ENCODE data around the gene DSCAM. TPM values are rescaled to one million over a fixed set of nuclear protein-coding genes. Genes with fewer than 3 reads are reported as not detected.

The DSCAM gene
- total and polyA plus RNA-seq, 2 experiments from 2014 or later = 0.23 to 0.42 TPM

DNA sequence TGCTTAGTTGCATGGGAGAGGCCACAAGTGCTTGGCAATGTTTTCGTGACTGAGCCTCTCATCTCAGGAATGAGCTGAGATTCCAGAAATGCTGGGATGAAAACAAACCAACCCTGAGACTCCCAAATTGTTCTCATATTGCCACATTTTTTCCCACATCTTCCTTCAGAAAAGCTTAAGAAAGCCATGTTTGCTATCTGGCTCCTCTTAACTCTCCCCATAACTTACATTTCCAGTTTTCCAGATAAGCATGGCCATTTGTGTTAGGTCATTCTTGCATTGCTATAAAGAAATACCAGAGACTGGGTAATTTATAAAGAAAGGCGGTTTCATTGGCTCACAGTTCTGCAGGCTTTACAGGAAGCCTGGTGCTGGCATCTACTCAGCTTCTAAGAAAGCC, 17.2 kb downstream of the DSCAM start:
- no peaks in the 10 kb centered on the region for H3K27me3 ChIP-seq
- no peaks in the 10 kb centered on the region for H3K4me1 ChIP-seq (ENCODE audit: low read depth)
- no peaks in the 10 kb centered on the region for H3K9me3 ChIP-seq (ENCODE audit: low read depth)
- no peak overlapping the region for H3K27ac ChIP-seq
- no peaks in the 10 kb centered on the region for H3K36me3 ChIP-seq
- TF ChIP-seq, protein P1, sequence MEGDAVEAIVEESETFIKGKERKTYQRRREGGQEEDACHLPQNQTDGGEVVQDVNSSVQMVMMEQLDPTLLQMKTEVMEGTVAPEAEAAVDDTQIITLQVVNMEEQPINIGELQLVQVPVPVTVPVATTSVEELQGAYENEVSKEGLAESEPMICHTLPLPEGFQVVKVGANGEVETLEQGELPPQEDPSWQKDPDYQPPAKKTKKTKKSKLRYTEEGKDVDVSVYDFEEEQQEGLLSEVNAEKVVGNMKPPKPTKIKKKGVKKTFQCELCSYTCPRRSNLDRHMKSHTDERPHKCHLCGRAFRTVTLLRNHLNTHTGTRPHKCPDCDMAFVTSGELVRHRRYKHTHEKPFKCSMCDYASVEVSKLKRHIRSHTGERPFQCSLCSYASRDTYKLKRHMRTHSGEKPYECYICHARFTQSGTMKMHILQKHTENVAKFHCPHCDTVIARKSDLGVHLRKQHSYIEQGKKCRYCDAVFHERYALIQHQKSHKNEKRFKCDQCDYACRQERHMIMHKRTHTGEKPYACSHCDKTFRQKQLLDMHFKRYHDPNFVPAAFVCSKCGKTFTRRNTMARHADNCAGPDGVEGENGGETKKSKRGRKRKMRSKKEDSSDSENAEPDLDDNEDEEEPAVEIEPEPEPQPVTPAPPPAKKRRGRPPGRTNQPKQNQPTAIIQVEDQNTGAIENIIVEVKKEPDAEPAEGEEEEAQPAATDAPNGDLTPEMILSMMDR (IDR thresholded peaks at IDR 0.05; ENCODE audit: low read depth, low read length) = no peak
- H3K4me3 ChIP-seq = no peak overlapping the region
- no peak for DNase-seq (ENCODE audit: low read depth in 1 of 2, low spot score in 1 of 2)

DNA sequence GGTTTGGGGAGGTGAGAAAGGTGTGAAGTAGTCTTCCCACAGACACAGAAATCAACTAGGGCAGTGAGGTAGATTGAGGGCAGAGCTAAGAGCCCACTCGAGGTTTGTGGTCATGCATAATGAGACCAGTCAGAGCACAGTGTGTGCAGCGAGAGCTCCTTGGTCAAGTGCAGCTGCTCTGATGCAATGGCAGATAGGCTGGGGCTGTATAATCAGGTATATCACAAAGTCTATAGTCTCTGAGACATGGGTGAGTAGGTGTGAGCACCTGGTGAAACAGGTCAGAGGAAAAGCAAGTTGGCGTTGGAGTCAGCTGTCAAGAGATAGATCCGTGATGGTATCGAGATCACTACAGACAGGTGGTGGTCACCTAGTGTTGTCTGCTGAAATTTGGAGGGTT, 17.6 kb downstream of the DSCAM start:
- no peak for DNase-seq (ENCODE audit: low read depth in 1 of 2, low spot score in 1 of 2)
- no peaks in the 10 kb centered on the region for H3K27me3 ChIP-seq

DNA sequence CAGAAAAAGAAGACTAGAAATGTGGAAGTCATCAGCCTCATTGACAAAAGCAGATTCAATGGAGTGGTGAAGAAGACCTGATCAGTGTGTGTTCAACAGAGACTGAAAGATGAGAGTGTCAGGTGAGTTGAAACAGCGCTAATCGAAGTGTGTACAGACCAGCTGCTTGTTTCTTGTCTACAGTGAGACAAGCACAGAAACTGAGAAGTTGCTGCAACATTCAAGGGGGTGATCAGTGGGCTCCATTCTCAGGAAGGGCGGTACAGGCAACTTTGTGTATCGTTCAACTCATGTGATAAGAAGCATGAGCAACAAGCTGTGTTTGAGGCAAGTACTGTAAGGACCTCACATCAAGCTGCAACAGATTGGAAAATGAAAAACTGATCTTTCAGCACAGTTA, 19.4 kb downstream of the DSCAM start:
- DNase-seq (ENCODE audit: low read depth in 1 of 2, low spot score in 1 of 2) = no peak
- H3K4me1 ChIP-seq (ENCODE audit: low read depth) = no peaks in the 10 kb centered on the region
- no peak overlapping the region for H3K27ac ChIP-seq
- no peaks in the 10 kb centered on the region for H3K27me3 ChIP-seq
- no peaks in the 10 kb centered on the region for H3K9me3 ChIP-seq (ENCODE audit: low read depth)
- no peak overlapping the region for H3K4me3 ChIP-seq
- no peaks in the 10 kb centered on the region for H3K36me3 ChIP-seq
- TF ChIP-seq, protein P1 (IDR thresholded peaks at IDR 0.05; ENCODE audit: low read depth, low read length) = no peak

More for the DNA sequence above, 17.6 kb downstream of the DSCAM start:
- TF ChIP-seq, protein P1 (IDR thresholded peaks at IDR 0.05; ENCODE audit: low read depth, low read length) = no peak
- Histone ChIP-seq H3K36me3 (no peaks in the 10 kb centered on the region), H3K4me3 (no peak overlapping the region), H3K9me3 (ENCODE audit: low read depth) (no peaks in the 10 kb centered on the region), H3K27ac (no peak overlapping the region), H3K4me1 (ENCODE audit: low read depth) (no peaks in the 10 kb centered on the region)

DNA sequence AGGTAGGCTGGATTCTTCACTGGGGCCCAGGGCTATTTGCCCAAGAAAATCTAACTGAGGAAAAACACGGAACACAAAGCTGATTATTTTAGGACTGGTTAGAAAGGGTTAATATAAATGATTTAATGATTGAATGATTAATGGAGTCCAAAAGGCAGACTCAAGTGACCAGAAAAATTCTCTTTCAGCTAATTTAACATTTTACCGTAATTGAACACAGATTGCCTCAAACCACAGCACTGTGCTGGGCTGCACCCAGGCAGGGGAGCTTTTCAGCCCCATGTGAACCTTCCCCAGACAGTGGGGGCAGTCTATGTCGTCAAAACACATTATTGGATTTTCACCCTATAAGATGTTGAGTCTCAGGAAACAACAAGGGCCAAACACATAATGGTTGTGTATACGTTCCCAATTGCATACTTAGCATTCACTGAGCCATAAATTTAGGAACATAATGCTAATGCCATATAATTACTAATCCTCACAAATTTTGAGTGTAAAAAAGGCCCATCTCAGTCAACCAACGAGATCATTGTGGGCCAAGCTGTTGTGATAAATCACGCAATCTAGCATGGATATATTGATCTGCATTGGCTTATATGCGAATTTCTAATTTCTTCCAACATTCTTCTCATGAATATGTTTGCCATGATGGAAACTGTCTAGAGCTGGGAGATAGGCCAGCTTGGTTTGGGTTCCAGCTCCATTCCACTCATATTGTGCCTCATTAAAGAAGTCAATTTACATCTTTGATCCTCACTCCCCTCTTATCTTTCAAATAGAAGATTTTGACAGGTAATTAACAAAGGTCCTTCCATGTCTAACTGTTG, 27.7 kb downstream of the DSCAM start:
- TF ChIP-seq, protein P1 (IDR thresholded peaks at IDR 0.05; ENCODE audit: low read depth, low read length) = no peak
- DNase-seq (ENCODE audit: low read depth in 1 of 2, low spot score in 1 of 2) = no peak
- Histone ChIP-seq H3K4me3 (no peak overlapping the region), H3K4me1 (ENCODE audit: low read depth) (no peaks in the 10 kb centered on the region), H3K27me3 (no peaks in the 10 kb centered on the region), H3K27ac (no peak overlapping the region), H3K9me3 (ENCODE audit: low read depth) (no peaks in the 10 kb centered on the region), H3K36me3 (no peaks in the 10 kb centered on the region)

DNA sequence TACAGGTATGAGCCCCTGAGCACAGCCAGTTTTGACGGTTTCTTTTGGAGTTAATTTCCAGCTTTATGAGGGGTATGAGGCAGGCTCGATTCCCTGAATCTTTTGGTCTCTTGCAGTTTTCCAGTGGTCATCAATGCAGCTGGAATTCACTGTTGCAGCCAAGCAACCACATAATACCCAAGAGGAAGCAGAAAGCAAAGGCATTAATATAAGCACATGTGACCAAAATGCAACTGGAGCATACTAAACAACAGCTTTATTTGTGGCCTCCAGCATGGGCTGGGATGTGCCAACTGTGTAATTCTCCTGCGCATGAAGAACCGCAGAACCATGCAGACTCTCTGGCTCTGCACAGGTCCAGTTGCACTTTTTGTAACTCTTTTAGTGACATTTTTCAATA, 33.0 kb downstream of the DSCAM start:
- Histone ChIP-seq H3K27ac (no peak overlapping the region), H3K36me3 (no peaks in the 10 kb centered on the region), H3K4me1 (ENCODE audit: low read depth) (no peaks in the 10 kb centered on the region), H3K9me3 (ENCODE audit: low read depth) (no peaks in the 10 kb centered on the region), H3K27me3 (no peaks in the 10 kb centered on the region), H3K4me3 (no peak overlapping the region)
- TF ChIP-seq, protein P1 (IDR thresholded peaks at IDR 0.05; ENCODE audit: low read depth, low read length) = no peak
- DNase-seq (ENCODE audit: low read depth in 1 of 2, low spot score in 1 of 2) = no peak
